ENCODE data around the gene GPR37L1.
"Not testable (repeated sequence)": the region's sequence is repeated elsewhere in the genome, so short reads cannot be mapped to it uniquely, and the experiment has no call there.

Gene GPR37L1

GRCh38 chr1:202135221-202135721 lies 12.6 kb downstream of the GPR37L1 start:
- DNase-seq (ENCODE audit: low spot score), result peak; percentile 91
- TF ChIP-seq CTCF (IDR thresholded peaks at IDR 0.05; ENCODE audit: extremely low read depth, missing control alignments), result peak; percentile 75

- TF ChIP-seq CTCF (IDR thresholded peaks at IDR 0.05; ENCODE audit: extremely low read depth, missing control alignments), result no peak
- DNase-seq (ENCODE audit: low spot score), result no peak
Observed at GRCh38 chr1:202140833-202141232, 18.1 kb downstream of the GPR37L1 start.

GRCh38 chr1:202141468-202141867 lies 18.8 kb downstream of the GPR37L1 start:
- not testable (repeated sequence) for DNase-seq (ENCODE audit: low spot score)

- TF ChIP-seq CTCF (IDR thresholded peaks at IDR 0.05; ENCODE audit: extremely low read depth, missing control alignments), result no peak
- peak; percentile 59 for DNase-seq (ENCODE audit: low spot score)
Observed at GRCh38 chr1:202143011-202143767, 20.5 kb downstream of the GPR37L1 start.

GRCh38 chr1:202143768-202144401 lies 21.2 kb downstream of the GPR37L1 start:
- peak; percentile 79 for DNase-seq (ENCODE audit: low spot score)
- TF ChIP-seq CTCF (IDR thresholded peaks at IDR 0.05; ENCODE audit: extremely low read depth, missing control alignments), result no peak

GRCh38 chr1:202144402-202145067 lies 21.8 kb downstream of the GPR37L1 start, which contains the start of gene ARL8A:
Gene ARL8A, minus strand, starts transcription at chr1:202144737. Its CDS starts 165 bp downstream, at chr1:202144572.
- TF ChIP-seq CTCF (IDR thresholded peaks at IDR 0.05; ENCODE audit: extremely low read depth, missing control alignments), result no peak

GRCh38 chr1:202145068-202145743 lies 22.5 kb downstream of the GPR37L1 start:
- DNase-seq (ENCODE audit: low spot score), result no peak
- no peak for TF ChIP-seq CTCF (IDR thresholded peaks at IDR 0.05; ENCODE audit: extremely low read depth, missing control alignments)

More at GRCh38 chr1:202144402-202145067, 21.8 kb downstream of the GPR37L1 start, which contains the start of gene ARL8A:
- peak; percentile 94 for DNase-seq (ENCODE audit: low spot score)

GRCh38 chr1:202145744-202146140 lies 23.0 kb downstream of the GPR37L1 start:
- DNase-seq (ENCODE audit: low spot score), result not testable (repeated sequence)
